LNCaP clone FGC (cell line): ENCODE measurements around the gene PLXNA4.

Source experiments
- DNase-seq: peaks from one replicate; pipeline ENCODE4 v3.0.0-alpha.2; 2011; ENCODE audit warnings: low read depth
- H3K4me3 ChIP-seq: 2 replicates; pipeline ENCODE4 v1.5.1; 2011; ENCODE audit warnings: mild to moderate bottlenecking, low read depth, low read length, control low read depth
- CTCF ChIP-seq: IDR thresholded peaks from 2 replicates; pipeline ENCODE4 v1.5.1; 2012; ENCODE audit warnings: mild to moderate bottlenecking; ENCODE audit not compliant: control insufficient read depth, insufficient read depth; ENCODE audit errors: extremely low read depth

Gene PLXNA4

GRCh38 chr7:132580277-132580676 is 4.0 kb upstream of the PLXNA4 start:
- H3K4me3 ChIP-seq = no peak overlapping the region
- peak; percentile 41; the same call in 1 of the 2 replicates for TF ChIP-seq CTCF
- no peak for DNase-seq

GRCh38 chr7:132579260-132579899 is 3.1 kb upstream of the PLXNA4 start:
- H3K4me3 ChIP-seq = no peak overlapping the region
- no peak for TF ChIP-seq CTCF
- no peak for DNase-seq

GRCh38 chr7:132578826-132579225 is 2.6 kb upstream of the PLXNA4 start:
- H3K4me3 ChIP-seq = no peak overlapping the region
- no peak for TF ChIP-seq CTCF
- no peak for DNase-seq

- DNase-seq = no peak
- no peak overlapping the region for H3K4me3 ChIP-seq
- TF ChIP-seq CTCF = no peak
Observed at GRCh38 chr7:132578050-132578370, 1.7 kb upstream of the PLXNA4 start.

GRCh38 chr7:132577206-132578049 is 1.2 kb upstream of the PLXNA4 start:
- H3K4me3 ChIP-seq = no peak overlapping the region
- TF ChIP-seq CTCF = peak; percentile 32; the same call in 1 of the 2 replicates
- DNase-seq = no peak

- TF ChIP-seq CTCF = no peak
- no peak for DNase-seq
- peak overlapping the region; percentile 23 for H3K4me3 ChIP-seq
Observed at GRCh38 chr7:132576721-132577085, 433 bp upstream of the PLXNA4 start.
